Psoas muscle (tissue), 8 donors: ENCODE measurements around the gene SRD5A1. TPM values are rescaled to one million over a fixed set of nuclear protein-coding genes. Genes with fewer than 3 reads are reported as not detected.

ENCODE experiments used
- ATAC-seq, 4 donors: fragments of 200-7000 bp; cut with Tn5 transposase; one replicate each; pipeline ENCODE4 v1.9.1; 2020; ENCODE audit warnings: moderate library complexity in 3 of 4, mild to moderate bottlenecking in 2 of 4
- DNase-seq, 2 donors: peaks; one replicate each; pipeline ENCODE4 v3.0.0-alpha.2; 2020
- H3K27ac ChIP-seq: fragments of 200-600 bp; one replicate; pipeline ENCODE4 v1.8.0; 2022
- H3K27me3 ChIP-seq, 3 donors: fragments of 200-600 bp in 1 of 3; one replicate each; pipeline versions ENCODE4 v1.6.1 to v1.8.0; 2013 to 2022; ENCODE audit warnings: low read length in 2 of 3, mild to moderate bottlenecking in 2 of 3, moderate library complexity in 1 of 3; ENCODE audit not compliant: insufficient read depth in 3 of 3
- H3K36me3 ChIP-seq, 2 donors: fragments of 200-600 bp in 1 of 2; one replicate each; pipeline versions ENCODE4 v1.6.1 to v1.8.0; 2013 to 2022; ENCODE audit warnings: low read depth in 1 of 2, mild to moderate bottlenecking in 1 of 2, moderate library complexity in 1 of 2; ENCODE audit not compliant: insufficient read depth in 1 of 2
- H3K4me1 ChIP-seq: fragments of 200-600 bp; one replicate; pipeline ENCODE4 v1.8.0; 2022
- H3K4me3 ChIP-seq: fragments of 200-600 bp; one replicate; pipeline ENCODE4 v1.8.0; 2022; ENCODE audit warnings: mild to moderate bottlenecking
- H3K9me3 ChIP-seq: fragments of 200-600 bp; one replicate; pipeline ENCODE4 v1.8.0; 2022
- WGBS, 3 donors: extraction: QIAGEN DNeasy Blood & Tissue Kit; methylation state at CpG; one replicate each; pipeline versions ENCODE4 v1.1.6 to v1.1.7; 2013; 5-methylcytosine and 5-hydroxymethylcytosine counted together
- intact Hi-C, 2 donors: fragments of 100-400 bp; cut with DNase I; formaldehyde crosslinking; loops; one replicate each; pipeline versions ENCODE4 v1.11.0 to v1.14.2; 2022
- long read RNA-seq, 2 donors: library from polyadenylated mRNA; unstranded; transcript quantifications; one replicate each; pipeline ENCODE4 v2.0.0, GENCODE V29; 2021
- polyA plus RNA-seq, 3 donors: library from polyadenylated mRNA; stranded (reverse); fragments of 200-250 nt; gene quantifications; one replicate each; pipeline ENCODE4 v1.2.3, GENCODE V29; 2013
- total RNA-seq, 4 donors: library from RNA; stranded (reverse); fragmentation: NEBNext Ultra II Directional in 2 of 4; extraction: Animal tissue kit (Norgen Biotek cat#: 25700) in 2 of 4; gene quantifications; one replicate each; pipeline versions ENCODE4 v1.2.1 to v1.2.4, GENCODE V29; 2021 to 2023
- TF ChIP-seq, protein P1 (sequence below): fragments of 200-600 bp; IDR thresholded peaks from one replicate; pipeline ENCODE4 v1.8.0; 2022; ENCODE audit warnings: antibody characterized with exemption
- donor health status: healthy with polysubstance abuse.
- donor health status: DM: no; HTN: no; CAD: no; lungs with moderate emphysema.
- donor health status: Bipolar disorder and iron deficiency.
- donor health status: healthy.
- donor health status: DM: yes; HTN: yes; CAD: no.
- donor health status: DM: no; HTN: no; CAD: no.
- donor health status: DM: no; HTN: no; CAD: no.
- donor health status: DM: yes; HTN: yes; CAD: no.

The SRD5A1 gene, protein sequence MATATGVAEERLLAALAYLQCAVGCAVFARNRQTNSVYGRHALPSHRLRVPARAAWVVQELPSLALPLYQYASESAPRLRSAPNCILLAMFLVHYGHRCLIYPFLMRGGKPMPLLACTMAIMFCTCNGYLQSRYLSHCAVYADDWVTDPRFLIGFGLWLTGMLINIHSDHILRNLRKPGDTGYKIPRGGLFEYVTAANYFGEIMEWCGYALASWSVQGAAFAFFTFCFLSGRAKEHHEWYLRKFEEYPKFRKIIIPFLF
- total RNA-seq: 1 to 10 TPM; 1.1 to 2.4 (median 1.5) TPM
- 1 to 10 TPM; 1.4 to 2.4 (median 2.1) TPM for polyA plus RNA-seq
- long read RNA-seq, donor 1, full-length matches to known transcripts: 1 of 1 reads
- long read RNA-seq, donor 1, partial matches to known transcripts: 0 of 1 reads
- long read RNA-seq, donor 1, other reads (novel, unspliced or antisense): 0 of 1 reads
- long read RNA-seq, donor 2, full-length matches to known transcripts: 2 of 3 reads
- long read RNA-seq, donor 2, partial matches to known transcripts: 0 of 3 reads
- long read RNA-seq, donor 2, other reads (novel, unspliced or antisense): 1 of 3 reads

DNA sequence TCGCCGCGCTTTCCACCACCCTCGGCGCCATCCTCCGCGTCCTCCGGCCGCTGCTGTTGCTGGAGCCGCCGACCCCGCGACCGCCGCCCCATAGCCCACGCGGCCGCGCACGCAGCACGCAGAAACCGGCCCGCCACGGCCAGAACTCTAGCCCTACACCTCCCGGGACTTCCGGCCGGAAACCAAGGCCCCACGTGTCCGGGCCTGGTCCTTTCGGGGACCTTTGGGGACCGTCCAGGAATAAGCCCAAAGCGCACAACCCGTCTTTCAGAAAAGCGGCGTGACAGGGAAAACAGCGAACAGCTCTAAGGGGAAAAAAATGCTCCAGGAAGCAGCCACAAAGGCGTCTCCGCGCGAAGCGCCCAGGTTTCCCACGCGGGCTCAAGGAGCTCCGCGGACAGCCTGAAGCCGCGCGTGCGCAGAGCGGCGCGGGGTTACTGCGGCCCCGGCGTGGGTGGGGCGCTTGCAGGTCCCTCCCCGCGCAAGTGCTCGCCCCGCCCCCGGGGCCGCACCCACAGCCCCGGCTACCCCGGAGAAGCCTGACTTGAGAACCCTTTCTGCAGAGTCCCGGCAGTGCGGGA, at the start of gene SRD5A1, which contains the start of gene NSUN2:
Gene SRD5A1, plus strand, starts transcription at position 553 of the 581 bp plus-strand sequence. CDS start 137 bp downstream, outside the sequence.
Gene NSUN2, minus strand, starts transcription at position 157 of the 581 bp plus-strand sequence. Its CDS starts 65 bp downstream, at position 92.
- TF ChIP-seq, protein P1, sequence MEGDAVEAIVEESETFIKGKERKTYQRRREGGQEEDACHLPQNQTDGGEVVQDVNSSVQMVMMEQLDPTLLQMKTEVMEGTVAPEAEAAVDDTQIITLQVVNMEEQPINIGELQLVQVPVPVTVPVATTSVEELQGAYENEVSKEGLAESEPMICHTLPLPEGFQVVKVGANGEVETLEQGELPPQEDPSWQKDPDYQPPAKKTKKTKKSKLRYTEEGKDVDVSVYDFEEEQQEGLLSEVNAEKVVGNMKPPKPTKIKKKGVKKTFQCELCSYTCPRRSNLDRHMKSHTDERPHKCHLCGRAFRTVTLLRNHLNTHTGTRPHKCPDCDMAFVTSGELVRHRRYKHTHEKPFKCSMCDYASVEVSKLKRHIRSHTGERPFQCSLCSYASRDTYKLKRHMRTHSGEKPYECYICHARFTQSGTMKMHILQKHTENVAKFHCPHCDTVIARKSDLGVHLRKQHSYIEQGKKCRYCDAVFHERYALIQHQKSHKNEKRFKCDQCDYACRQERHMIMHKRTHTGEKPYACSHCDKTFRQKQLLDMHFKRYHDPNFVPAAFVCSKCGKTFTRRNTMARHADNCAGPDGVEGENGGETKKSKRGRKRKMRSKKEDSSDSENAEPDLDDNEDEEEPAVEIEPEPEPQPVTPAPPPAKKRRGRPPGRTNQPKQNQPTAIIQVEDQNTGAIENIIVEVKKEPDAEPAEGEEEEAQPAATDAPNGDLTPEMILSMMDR: no peak
- Histone ChIP-seq H3K4me1 (peaks cover 17% of the 10 kb centered on the region), H3K27ac (peak within 1 kb of the TSS; percentile 98), H3K27me3 (no peaks in the 10 kb centered on the region), H3K4me3 (peak within 1 kb of the TSS; percentile 79), H3K9me3 (no peaks in the 10 kb centered on the region), H3K36me3 (peaks cover 3 to 40% of the 10 kb centered on the region in 2 donors)
- WGBS, 3 donors: 0 to 1% (median 0%) methylated on average over 50 to 66 of the region's 66 CpGs
- peak; percentile 97 to 98 (median 97) for ATAC-seq
- DNase-seq: peak; percentile 90 to 95
- intact Hi-C loops: loop anchor here (2.0 to 10.0 kb wide), 5 partner anchors 79 to 202 kb away; partner anchors contain the start of gene TENT4A (in 2 of the 2)

DNA sequence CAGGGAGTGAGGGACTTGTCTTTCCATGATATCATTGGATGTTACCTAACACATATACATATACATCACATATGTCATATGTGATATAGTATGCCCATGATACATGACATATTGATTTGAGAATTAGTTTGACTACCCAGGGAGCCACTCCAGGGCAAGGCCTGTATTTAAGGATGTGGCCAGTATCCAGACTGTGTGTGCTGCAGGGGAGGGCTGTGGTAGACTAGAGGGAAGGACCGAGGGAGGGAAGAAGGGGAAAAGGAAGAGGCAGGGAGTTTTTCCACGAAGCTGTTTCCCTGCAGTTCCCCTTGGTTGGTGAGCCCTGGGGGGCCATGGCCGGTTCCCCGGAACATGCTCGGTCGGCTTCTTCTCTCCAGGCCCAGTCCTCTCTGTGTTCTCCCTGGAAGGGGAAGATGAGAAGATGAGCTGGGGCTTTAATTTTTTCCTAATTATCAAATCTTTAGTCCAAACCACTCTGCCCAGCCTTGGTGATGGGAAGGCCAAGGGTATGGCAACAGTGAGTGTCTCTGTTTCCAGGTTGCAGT, 49.1 kb upstream of the SRD5A1 start:
- ATAC-seq: no peak
- H3K27ac ChIP-seq: no peak overlapping the region
- peak in 1 of 2 donors; percentile 35 for DNase-seq
- 69 to 77% (median 69%) methylated on average over 6 of the region's 6 CpGs for WGBS, 3 donors
- H3K36me3 ChIP-seq: no peaks in the 10 kb centered on the region
- H3K9me3 ChIP-seq: no peaks in the 10 kb centered on the region
- TF ChIP-seq, protein P1: no peak
- intact Hi-C loops: loop anchor here in 1 of 2 donors (5.0 kb wide), 1 partner anchor 1092 kb away; no protein-coding TSS in a partner anchor
- no peaks in the 10 kb centered on the region for H3K4me1 ChIP-seq
- peaks cover 0 to 9% (median 0%) of the 10 kb centered on the region in 3 donors for H3K27me3 ChIP-seq
- no peak overlapping the region for H3K4me3 ChIP-seq

DNA sequence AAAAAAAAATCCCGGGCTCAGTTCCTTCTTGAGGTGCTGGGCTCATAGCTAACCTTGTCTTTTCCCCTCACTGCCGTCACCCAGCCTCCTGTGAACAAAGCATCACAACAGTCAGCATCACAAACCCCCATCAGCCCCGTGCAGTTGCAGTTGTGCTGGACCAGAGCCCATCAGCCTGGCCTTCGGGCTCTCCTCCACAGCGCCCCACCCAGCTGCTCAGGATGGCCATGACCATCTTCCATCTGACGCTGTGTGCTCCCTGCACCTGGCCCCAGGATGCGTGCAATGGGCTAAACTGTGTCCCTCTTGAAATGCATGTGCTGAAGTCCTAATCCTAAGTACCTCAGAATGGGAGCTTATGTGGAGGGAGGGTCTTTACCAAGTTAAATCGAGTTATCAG, 48.5 kb upstream of the SRD5A1 start:
- intact Hi-C loops: loop anchor here in 1 of 2 donors (5.0 kb wide), 1 partner anchor 1092 kb away; no protein-coding TSS in a partner anchor
- Histone ChIP-seq H3K27me3 (peaks cover 0 to 9% (median 0%) of the 10 kb centered on the region in 3 donors), H3K4me1 (no peaks in the 10 kb centered on the region), H3K4me3 (no peak overlapping the region), H3K36me3 (no peaks in the 10 kb centered on the region), H3K27ac (no peak overlapping the region), H3K9me3 (no peaks in the 10 kb centered on the region)
- TF ChIP-seq, protein P1: no peak
- ATAC-seq (no peak), DNase-seq (no peak)
- WGBS, 3 donors: 68 to 77% (median 73%) methylated on average over 8 of the region's 8 CpGs

GRCh38 chr5:6585168-6585567, 48.1 kb upstream of the SRD5A1 start:
- ATAC-seq (no peak), DNase-seq (no peak)
- Histone ChIP-seq H3K4me1 (no peaks in the 10 kb centered on the region), H3K9me3 (no peaks in the 10 kb centered on the region), H3K4me3 (no peak overlapping the region), H3K36me3 (no peaks in the 10 kb centered on the region), H3K27ac (no peak overlapping the region), H3K27me3 (peaks cover 0 to 9% (median 0%) of the 10 kb centered on the region in 3 donors)
- intact Hi-C loops: no loop called here
- TF ChIP-seq, protein P1: no peak
- 56 to 61% (median 57%) methylated on average over 6 of the region's 6 CpGs for WGBS, 3 donors
